Gastrocnemius medialis (tissue), 4 donors: Measurements from ENCODE around the gene ZNF423.

ENCODE experiments used
- CTCF ChIP-seq, 5 experiments: fragments of 450-650 bp in 3 of 5; fragments of 200-600 bp in 2 of 5; sonication (generic) in 2 of 5; IDR thresholded peaks in 4 of 5; conservative IDR thresholded peaks in 1 of 5; 1 replicate in 4 of 5; 2 replicates in 1 of 5; pipeline ENCODE4 v1.5.1; 2016 to 2019; ENCODE audit warnings: antibody characterized with exemption in 5 of 5, mild to moderate bottlenecking in 3 of 5, moderate library complexity in 3 of 5
- POLR2A ChIP-seq, 2 donors: fragments of 450-650 bp; IDR thresholded peaks; one replicate each; pipeline ENCODE4 v1.6.1; 2017; ENCODE audit warnings: antibody characterized with exemption in 2 of 2, mild to moderate bottlenecking in 2 of 2, moderate library complexity in 2 of 2

- TF ChIP-seq CTCF (IDR thresholded peaks at IDR 0.05 in 4 of 5, conservative IDR thresholded peaks at IDR 0.05 in 1 of 5) (no peak), POLR2A (IDR thresholded peaks at IDR 0.05) (no peak)
These were observed 151.2 kb downstream of the ZNF423 start for GRCh38 chr16:49704586-49705155.
